ENCODE measurements around the gene AMELX.

Gene AMELX

GRCh38 chrX:11342673-11343072 is 49.5 kb downstream of the AMELX start (continued):
- TF ChIP-seq ZNF157 (tag by site-specific recombination; IDR thresholded peaks at IDR 0.05) = no peak
- TF ChIP-seq ZNF785 (tag by site-specific recombination; IDR thresholded peaks at IDR 0.05) = no peak
- no peak for TF ChIP-seq ZNF426 (tag by site-specific recombination; IDR thresholded peaks at IDR 0.05)
- no peak for TF ChIP-seq ZSCAN30 (tag by site-specific recombination; IDR thresholded peaks at IDR 0.05)
- TF ChIP-seq BCL11A (tag by site-specific recombination; IDR thresholded peaks at IDR 0.05; ENCODE audit: low read depth) = no peak

- no peak overlapping the region for H3K27ac ChIP-seq (ENCODE audit: extremely low read depth, low read depth, low read length)
- POLR2A ChIA-PET = no interaction called here
- H3K36me3 ChIP-seq (ENCODE audit: control insufficient read depth in 2 of 2, insufficient read depth in 1 of 2, low read length in 2 of 2) = no peaks in the 10 kb centered on the region
- no peaks in the 10 kb centered on the region for H3K9me3 ChIP-seq (ENCODE audit: control insufficient read depth, insufficient read depth, low read depth, low read length)
- no peak overlapping the region for H3K4me3 ChIP-seq (ENCODE audit: low read depth, low read length)
- TF ChIP-seq PATZ1 (tag by site-specific recombination; IDR thresholded peaks at IDR 0.05) = no peak
- no peak for TF ChIP-seq KLF8 (tag by site-specific recombination; IDR thresholded peaks at IDR 0.05)
- no peak for TF ChIP-seq ZNF114 (tag by site-specific recombination; IDR thresholded peaks at IDR 0.05)
- no peak for TF ChIP-seq ZNF239 (tag by site-specific recombination; IDR thresholded peaks at IDR 0.05)
- TF ChIP-seq HOXD13 (CRISPR knock-in tag; IDR thresholded peaks at IDR 0.05; ENCODE audit: borderline replicate concordance) = no peak
- TF ChIP-seq ZBTB7A (tag by site-specific recombination; IDR thresholded peaks at IDR 0.05; ENCODE audit: low read depth) = no peak
- no peak for TF ChIP-seq ZNF10 (tag by site-specific recombination; IDR thresholded peaks at IDR 0.05)
- TF ChIP-seq ZNF621 (tag by site-specific recombination; IDR thresholded peaks at IDR 0.05) = no peak
- no peak for TF ChIP-seq ZNF184 (tag by site-specific recombination; IDR thresholded peaks at IDR 0.05)
- TF ChIP-seq ZNF132 (tag by site-specific recombination; IDR thresholded peaks at IDR 0.05; ENCODE audit: borderline replicate concordance) = no peak
- CTCF ChIA-PET = interaction anchor here (0.6 kb wide), 2 partner anchors 915 to 1341 kb away, joined by 3 read pairs; no protein-coding TSS in a partner anchor
- no peaks in the 10 kb centered on the region for H3K4me1 ChIP-seq (ENCODE audit: control insufficient read depth, insufficient read depth, low read length)
Observed at GRCh38 chrX:11346121-11346682, 53.0 kb downstream of the AMELX start.

GRCh38 chrX:11347300-11347699 is 54.1 kb downstream of the AMELX start:
- ChIA-PET CTCF (no interaction called here), POLR2A (no interaction called here)

More at GRCh38 chrX:11347300-11347699, 54.1 kb downstream of the AMELX start:
- TF ChIP-seq ZNF416 (tag by site-specific recombination; IDR thresholded peaks at IDR 0.05) = no peak
- TF ChIP-seq ZNF394 (tag by site-specific recombination; IDR thresholded peaks at IDR 0.05; ENCODE audit: borderline replicate concordance) = no peak
- TF ChIP-seq ZNF626 (tag by site-specific recombination; IDR thresholded peaks at IDR 0.05) = no peak
- TF ChIP-seq ZBTB1 (tag by site-specific recombination; IDR thresholded peaks at IDR 0.05) = no peak
- TF ChIP-seq ZNF48 (tag by site-specific recombination; IDR thresholded peaks at IDR 0.05) = no peak
- TF ChIP-seq ZNF629 (tag by site-specific recombination; IDR thresholded peaks at IDR 0.05) = no peak
- TF ChIP-seq ZNF645 (tag by site-specific recombination; IDR thresholded peaks at IDR 0.05) = no peak
- TF ChIP-seq ZSCAN18 (tag by site-specific recombination; IDR thresholded peaks at IDR 0.05) = no peak
- no peak for TF ChIP-seq ZNF10 (tag by site-specific recombination; IDR thresholded peaks at IDR 0.05)
- no peaks in the 10 kb centered on the region for H3K9me3 ChIP-seq (ENCODE audit: control insufficient read depth, insufficient read depth, low read depth, low read length)
- H3K36me3 ChIP-seq (ENCODE audit: control insufficient read depth in 2 of 2, insufficient read depth in 1 of 2, low read length in 2 of 2) = no peaks in the 10 kb centered on the region
- no peaks in the 10 kb centered on the region for H3K4me1 ChIP-seq (ENCODE audit: control insufficient read depth, insufficient read depth, low read length)
- H3K27ac ChIP-seq (ENCODE audit: extremely low read depth, low read depth, low read length) = no peak overlapping the region
- no peak overlapping the region for H3K4me3 ChIP-seq (ENCODE audit: low read depth, low read length)
